Gastroesophageal sphincter (tissue), 3 donors: Measurements from ENCODE around the gene IQCF2.

Experiments
- POLR2AphosphoS5 ChIP-seq: sonication (generic); formaldehyde crosslinking; IDR thresholded peaks from one replicate; pipeline ENCODE4 v1.6.1; 2017; ENCODE audit warnings: antibody characterized with exemption
- TF ChIP-seq, protein P1 (sequence below), 4 experiments: fragments of 200-600 bp in 2 of 4; fragments of 450-650 bp in 2 of 4; sonication (generic) in 1 of 4; IDR thresholded peaks; one replicate each; pipeline ENCODE4 v1.5.1; 2017 to 2019; ENCODE audit warnings: antibody characterized with exemption in 4 of 4, mild to moderate bottlenecking in 2 of 4, moderate library complexity in 2 of 4

DNA sequence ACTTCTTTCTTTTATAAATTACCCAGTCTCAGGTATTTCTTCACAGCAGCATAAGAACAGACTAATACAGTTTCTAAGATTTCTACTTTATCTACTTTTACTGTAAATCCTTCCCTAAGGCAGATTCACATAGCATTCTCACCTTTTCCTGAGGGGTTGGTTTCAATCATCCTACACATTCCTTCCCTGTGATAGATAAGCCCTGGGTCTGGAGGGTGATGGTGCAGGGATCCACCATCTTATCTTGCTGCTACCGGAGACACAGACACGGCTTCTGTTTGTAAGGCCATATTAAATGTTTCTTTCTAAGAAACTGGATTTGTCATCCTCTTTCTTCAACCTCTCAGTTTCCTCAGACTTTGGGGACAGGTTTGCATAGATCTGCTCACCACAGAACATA lies 7.9 kb downstream of the IQCF2 start:
- TF ChIP-seq, protein P1, sequence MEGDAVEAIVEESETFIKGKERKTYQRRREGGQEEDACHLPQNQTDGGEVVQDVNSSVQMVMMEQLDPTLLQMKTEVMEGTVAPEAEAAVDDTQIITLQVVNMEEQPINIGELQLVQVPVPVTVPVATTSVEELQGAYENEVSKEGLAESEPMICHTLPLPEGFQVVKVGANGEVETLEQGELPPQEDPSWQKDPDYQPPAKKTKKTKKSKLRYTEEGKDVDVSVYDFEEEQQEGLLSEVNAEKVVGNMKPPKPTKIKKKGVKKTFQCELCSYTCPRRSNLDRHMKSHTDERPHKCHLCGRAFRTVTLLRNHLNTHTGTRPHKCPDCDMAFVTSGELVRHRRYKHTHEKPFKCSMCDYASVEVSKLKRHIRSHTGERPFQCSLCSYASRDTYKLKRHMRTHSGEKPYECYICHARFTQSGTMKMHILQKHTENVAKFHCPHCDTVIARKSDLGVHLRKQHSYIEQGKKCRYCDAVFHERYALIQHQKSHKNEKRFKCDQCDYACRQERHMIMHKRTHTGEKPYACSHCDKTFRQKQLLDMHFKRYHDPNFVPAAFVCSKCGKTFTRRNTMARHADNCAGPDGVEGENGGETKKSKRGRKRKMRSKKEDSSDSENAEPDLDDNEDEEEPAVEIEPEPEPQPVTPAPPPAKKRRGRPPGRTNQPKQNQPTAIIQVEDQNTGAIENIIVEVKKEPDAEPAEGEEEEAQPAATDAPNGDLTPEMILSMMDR (IDR thresholded peaks at IDR 0.05): no peak
- no peak for TF ChIP-seq POLR2AphosphoS5
